ENCODE data around the gene RNF168. TPM values are rescaled to one million over a fixed set of nuclear protein-coding genes. Genes with fewer than 3 reads are reported as not detected.
"Not testable (repeated sequence)": the region's sequence is repeated elsewhere in the genome, so short reads cannot be mapped to it uniquely, and the experiment has no call there.

The RNF168 gene
- total and polyA plus RNA-seq, 12 donors: 6.4 to 32.8 (median 20.4) TPM

- peaks cover 0 to 17% (median 7%) of the 10 kb centered on the region in 9 donors for H3K36me3 ChIP-seq
- DNase-seq: no peak
- peaks cover 0 to 28% (median 19%) of the 10 kb centered on the region in 9 donors for H3K4me1 ChIP-seq
- peak overlapping the region in 1 of 10 donors; percentile 93 for H3K4me3 ChIP-seq
- TF ChIP-seq, protein P1, sequence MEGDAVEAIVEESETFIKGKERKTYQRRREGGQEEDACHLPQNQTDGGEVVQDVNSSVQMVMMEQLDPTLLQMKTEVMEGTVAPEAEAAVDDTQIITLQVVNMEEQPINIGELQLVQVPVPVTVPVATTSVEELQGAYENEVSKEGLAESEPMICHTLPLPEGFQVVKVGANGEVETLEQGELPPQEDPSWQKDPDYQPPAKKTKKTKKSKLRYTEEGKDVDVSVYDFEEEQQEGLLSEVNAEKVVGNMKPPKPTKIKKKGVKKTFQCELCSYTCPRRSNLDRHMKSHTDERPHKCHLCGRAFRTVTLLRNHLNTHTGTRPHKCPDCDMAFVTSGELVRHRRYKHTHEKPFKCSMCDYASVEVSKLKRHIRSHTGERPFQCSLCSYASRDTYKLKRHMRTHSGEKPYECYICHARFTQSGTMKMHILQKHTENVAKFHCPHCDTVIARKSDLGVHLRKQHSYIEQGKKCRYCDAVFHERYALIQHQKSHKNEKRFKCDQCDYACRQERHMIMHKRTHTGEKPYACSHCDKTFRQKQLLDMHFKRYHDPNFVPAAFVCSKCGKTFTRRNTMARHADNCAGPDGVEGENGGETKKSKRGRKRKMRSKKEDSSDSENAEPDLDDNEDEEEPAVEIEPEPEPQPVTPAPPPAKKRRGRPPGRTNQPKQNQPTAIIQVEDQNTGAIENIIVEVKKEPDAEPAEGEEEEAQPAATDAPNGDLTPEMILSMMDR (IDR thresholded peaks at IDR 0.05): no peak
- ATAC-seq: no peak
- no peaks in the 10 kb centered on the region for H3K27me3 ChIP-seq
- H3K9me3 ChIP-seq: peaks cover 0 to 13% (median 8%) of the 10 kb centered on the region in 11 donors
- peak overlapping the region in 9 of 10 donors; percentile 93 to 99 (median 97) for H3K27ac ChIP-seq
- intact Hi-C loops (cut with DNase I): loop anchor here in 2 of 10 donors (5.0 kb wide), 1 partner anchor 72 kb away; the partner anchor contains the start of gene UBXN7 (in 2 of the 2)
- 96 to 97% methylated on average over 6 of the region's 6 CpGs for WGBS, 2 donors
These were observed 988 bp upstream of the RNF168 start for GRCh38 chr3:196504556-196504955.

GRCh38 chr3:196504077-196504398, 470 bp upstream of the RNF168 start:
- intact Hi-C loops (cut with DNase I): loop anchor here in 2 of 10 donors (5.0 kb wide), 1 partner anchor 72 kb away; the partner anchor contains the start of gene UBXN7 (in 2 of the 2)
- Histone ChIP-seq H3K4me3 (peak overlapping the region in 9 of 10 donors; percentile 69 to 100 (median 93)), H3K9me3 (peaks cover 0 to 13% (median 8%) of the 10 kb centered on the region in 11 donors), H3K36me3 (peaks cover 0 to 17% (median 7%) of the 10 kb centered on the region in 9 donors), H3K27ac (peak overlapping the region; percentile 72 to 99 (median 97)), H3K4me1 (peaks cover 0 to 33% (median 24%) of the 10 kb centered on the region in 9 donors)
- DNase-seq, ATAC-seq, H3K27me3 ChIP-seq: not testable (repeated sequence)
- 23 to 26% methylated on average over 7 of the region's 7 CpGs for WGBS, 2 donors

DNA sequence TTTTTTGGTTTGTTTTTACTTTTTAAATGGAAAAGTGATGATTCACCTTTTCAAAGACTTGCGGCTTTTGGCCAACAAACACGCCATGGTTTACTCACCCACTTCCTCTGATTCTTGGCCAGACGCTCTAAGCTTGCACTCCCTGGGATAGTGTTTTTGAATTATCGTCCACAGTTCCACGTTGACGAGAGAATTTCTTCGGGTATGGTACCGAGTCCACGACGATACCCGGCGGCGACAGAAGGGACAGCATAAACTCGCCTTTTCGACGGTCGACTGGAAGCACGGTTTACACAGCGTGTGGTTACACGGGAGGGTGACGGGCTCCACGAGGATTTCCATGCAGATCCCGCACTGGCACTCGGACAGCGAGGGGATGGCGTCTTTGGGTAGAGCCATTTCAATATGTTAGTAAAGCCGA, 783 bp downstream of the RNF168 start:
- H3K27me3 ChIP-seq: no peaks in the 10 kb centered on the region
- peaks cover 0 to 13% (median 8%) of the 10 kb centered on the region in 11 donors for H3K9me3 ChIP-seq
- peaks cover 0 to 46% (median 31%) of the 10 kb centered on the region in 9 donors for H3K4me1 ChIP-seq
- H3K4me3 ChIP-seq: peak overlapping the region; percentile 66 to 100 (median 92)
- DNase-seq (peak; percentile 39 to 68), ATAC-seq (peak; percentile 45 to 74 (median 58))
- H3K27ac ChIP-seq: peak overlapping the region; percentile 72 to 99 (median 97)
- TF ChIP-seq, protein P1 (IDR thresholded peaks at IDR 0.05): no peak
- 0% methylated on average over 27 of the region's 27 CpGs for WGBS, 2 donors
- H3K36me3 ChIP-seq: peaks cover 0 to 20% (median 8%) of the 10 kb centered on the region in 9 donors
- intact Hi-C loops (cut with DNase I): loop anchor here in 2 of 10 donors (5.0 kb wide), 1 partner anchor 70 kb away; the partner anchor contains the start of gene UBXN7 (in 2 of the 2)

- peak overlapping the region; percentile 66 to 100 (median 92) for H3K4me3 ChIP-seq
- H3K27ac ChIP-seq: peak overlapping the region in 8 of 10 donors; percentile 14 to 99 (median 97)
- peaks cover 0 to 49% (median 33%) of the 10 kb centered on the region in 9 donors for H3K4me1 ChIP-seq
- ATAC-seq (no peak), DNase-seq (no peak)
- no peaks in the 10 kb centered on the region for H3K27me3 ChIP-seq
- intact Hi-C loops (cut with DNase I): loop anchor here in 3 of 10 donors (1.0 to 5.0 kb wide), 2 partner anchors 69 to 214 kb away; partner anchors contain the start of genes UBXN7 (in 2 of the 3) and PCYT1A (in 1 of the 3)
- TF ChIP-seq, protein P1 (IDR thresholded peaks at IDR 0.05): no peak
- H3K36me3 ChIP-seq: peaks cover 0 to 17% (median 0%) of the 10 kb centered on the region in 9 donors
- peaks cover 0 to 5% (median under 1%) of the 10 kb centered on the region in 11 donors for H3K9me3 ChIP-seq
- WGBS, 2 donors: 8 to 14% methylated on average over 14 of the region's 14 CpGs
These were observed 2.1 kb downstream of the RNF168 start for GRCh38 chr3:196501316-196502044.
